ENCODE measurements around the gene DUSP2.

The DUSP2 gene

GRCh38 chr2:96123290-96123689 is 21.9 kb downstream of the DUSP2 start:
- Histone ChIP-seq H3K9ac (ENCODE audit: low read length) (no peak overlapping the region), H3K4me1 (ENCODE audit: control insufficient read depth, insufficient read depth, low read depth, low read length) (no peaks in the 10 kb centered on the region), H4K8ac (ENCODE audit: low read length) (no peak overlapping the region), H2AK5ac (ENCODE audit: low read length, severe bottlenecking) (no peak overlapping the region), H3K18ac (ENCODE audit: low read depth in 1 of 2, low read length in 2 of 2) (no peak overlapping the region), H2BK15ac (ENCODE audit: low read depth, poor library complexity, severe bottlenecking) (no peak overlapping the region), H3K4me2 (ENCODE audit: low read length, poor library complexity, severe bottlenecking) (no peak overlapping the region), H3K4ac (ENCODE audit: low read depth in 1 of 2, low read length in 2 of 2) (no peak overlapping the region), H2BK12ac (ENCODE audit: low read length in 2 of 2) (no peak overlapping the region), H3K4me3 (ENCODE audit: insufficient read depth in 1 of 2, low read depth in 1 of 2, low read length in 2 of 2) (no peak overlapping the region), H3K9me3 (ENCODE audit: control insufficient read depth, low read length) (no peaks in the 10 kb centered on the region), H3K23ac (ENCODE audit: low read length in 2 of 2) (no peak overlapping the region), H4K91ac (ENCODE audit: low read length) (no peak overlapping the region), H3K14ac (ENCODE audit: low read length in 2 of 2) (no peak overlapping the region), H3K27ac (ENCODE audit: low read length, poor library complexity, severe bottlenecking) (no peak overlapping the region), H2AFZ (ENCODE audit: low read depth, low read length) (no peak overlapping the region), H2BK120ac (ENCODE audit: low read depth, low read length) (no peak overlapping the region), H2BK5ac (ENCODE audit: low read depth, low read length, poor library complexity, severe bottlenecking) (no peak overlapping the region), H3K36me3 (ENCODE audit: control insufficient read depth in 1 of 2, insufficient read depth in 2 of 2, low read depth in 1 of 2, low read length in 2 of 2) (no peaks in the 10 kb centered on the region), H3K79me1 (replicated peaks; ENCODE audit: low read length, poor library complexity, severe bottlenecking) (no peaks in the 10 kb centered on the region), H3K27me3 (ENCODE audit: control insufficient read depth in 1 of 2, insufficient read depth in 1 of 2, low read length in 2 of 2) (peaks cover 74 to 91% of the 10 kb centered on the region in 2 experiments)
- WGBS: 100% methylated on average over 1 of the region's 1 CpG
- DNase-seq: no peak

DNA sequence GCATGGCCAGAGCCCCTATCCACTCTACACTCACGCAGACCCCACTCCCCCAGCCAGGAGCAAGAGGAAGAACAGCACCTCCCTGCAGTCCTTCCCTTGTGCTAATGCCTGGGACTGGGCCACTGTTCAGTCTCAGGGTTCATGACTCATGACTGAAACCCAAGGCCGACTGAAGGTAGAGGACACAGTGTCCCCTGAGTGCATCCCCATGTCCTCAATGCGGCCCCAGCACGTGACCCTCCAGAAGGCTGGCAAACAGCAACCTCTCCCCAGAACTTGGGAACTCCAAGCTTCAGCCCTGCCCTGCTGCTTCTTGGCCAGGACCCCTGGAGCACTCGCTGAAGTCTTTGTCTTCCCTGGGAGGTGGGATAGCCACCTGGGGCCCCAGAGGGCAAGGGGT is 22.8 kb downstream of the DUSP2 start:
- H2BK15ac ChIP-seq (ENCODE audit: low read depth, poor library complexity, severe bottlenecking): no peak overlapping the region
- no peaks in the 10 kb centered on the region for H3K9me3 ChIP-seq (ENCODE audit: control insufficient read depth, low read length)
- no peak overlapping the region for H3K4me3 ChIP-seq (ENCODE audit: insufficient read depth in 1 of 2, low read depth in 1 of 2, low read length in 2 of 2)

GRCh38 chr2:96121414-96121813 is 23.8 kb downstream of the DUSP2 start:
- Histone ChIP-seq H3K18ac (ENCODE audit: low read depth in 1 of 2, low read length in 2 of 2) (no peak overlapping the region), H3K4me2 (ENCODE audit: low read length, poor library complexity, severe bottlenecking) (no peak overlapping the region), H3K36me3 (ENCODE audit: control insufficient read depth in 1 of 2, insufficient read depth in 2 of 2, low read depth in 1 of 2, low read length in 2 of 2) (no peaks in the 10 kb centered on the region), H3K9ac (ENCODE audit: low read length) (no peak overlapping the region), H2BK5ac (ENCODE audit: low read depth, low read length, poor library complexity, severe bottlenecking) (no peak overlapping the region), H3K14ac (ENCODE audit: low read length in 2 of 2) (no peak overlapping the region), H3K79me1 (replicated peaks; ENCODE audit: low read length, poor library complexity, severe bottlenecking) (no peaks in the 10 kb centered on the region), H3K9me3 (ENCODE audit: control insufficient read depth, low read length) (no peaks in the 10 kb centered on the region), H3K4me3 (ENCODE audit: insufficient read depth in 1 of 2, low read depth in 1 of 2, low read length in 2 of 2) (no peak overlapping the region), H2BK15ac (ENCODE audit: low read depth, poor library complexity, severe bottlenecking) (no peak overlapping the region), H4K8ac (ENCODE audit: low read length) (no peak overlapping the region), H2AK5ac (ENCODE audit: low read length, severe bottlenecking) (no peak overlapping the region), H3K23ac (ENCODE audit: low read length in 2 of 2) (no peak overlapping the region), H2BK12ac (ENCODE audit: low read length in 2 of 2) (no peak overlapping the region), H2BK120ac (ENCODE audit: low read depth, low read length) (no peak overlapping the region), H4K91ac (ENCODE audit: low read length) (no peak overlapping the region), H3K27ac (ENCODE audit: low read length, poor library complexity, severe bottlenecking) (no peak overlapping the region), H3K4me1 (ENCODE audit: control insufficient read depth, insufficient read depth, low read depth, low read length) (peaks cover 8% of the 10 kb centered on the region), H3K4ac (ENCODE audit: low read depth in 1 of 2, low read length in 2 of 2) (no peak overlapping the region), H2AFZ (ENCODE audit: low read depth, low read length) (no peak overlapping the region), H3K27me3 (ENCODE audit: control insufficient read depth in 1 of 2, insufficient read depth in 1 of 2, low read length in 2 of 2) (peaks cover 87 to 92% of the 10 kb centered on the region in 2 experiments)
- no peak for DNase-seq
- WGBS: 93% methylated on average over 4 of the region's 4 CpGs

More for the DNA sequence above, 22.8 kb downstream of the DUSP2 start:
- Histone ChIP-seq H2AFZ (ENCODE audit: low read depth, low read length) (no peak overlapping the region), H3K4ac (ENCODE audit: low read depth in 1 of 2, low read length in 2 of 2) (no peak overlapping the region), H3K36me3 (ENCODE audit: control insufficient read depth in 1 of 2, insufficient read depth in 2 of 2, low read depth in 1 of 2, low read length in 2 of 2) (no peaks in the 10 kb centered on the region), H2BK12ac (ENCODE audit: low read length in 2 of 2) (no peak overlapping the region), H4K8ac (ENCODE audit: low read length) (no peak overlapping the region), H3K79me1 (replicated peaks; ENCODE audit: low read length, poor library complexity, severe bottlenecking) (no peaks in the 10 kb centered on the region), H3K27ac (ENCODE audit: low read length, poor library complexity, severe bottlenecking) (no peak overlapping the region), H3K14ac (ENCODE audit: low read length in 2 of 2) (no peak overlapping the region), H2BK5ac (ENCODE audit: low read depth, low read length, poor library complexity, severe bottlenecking) (no peak overlapping the region), H2BK120ac (ENCODE audit: low read depth, low read length) (no peak overlapping the region), H3K4me2 (ENCODE audit: low read length, poor library complexity, severe bottlenecking) (no peak overlapping the region), H4K91ac (ENCODE audit: low read length) (no peak overlapping the region), H2AK5ac (ENCODE audit: low read length, severe bottlenecking) (no peak overlapping the region), H3K23ac (ENCODE audit: low read length in 2 of 2) (no peak overlapping the region), H3K27me3 (ENCODE audit: control insufficient read depth in 1 of 2, insufficient read depth in 1 of 2, low read length in 2 of 2) (peaks cover 83 to 96% of the 10 kb centered on the region in 2 experiments), H3K9ac (ENCODE audit: low read length) (no peak overlapping the region), H3K18ac (ENCODE audit: low read depth in 1 of 2, low read length in 2 of 2) (no peak overlapping the region), H3K4me1 (ENCODE audit: control insufficient read depth, insufficient read depth, low read depth, low read length) (peaks cover under 1% of the 10 kb centered on the region)
- 77% methylated on average over 4 of the region's 5 CpGs for WGBS
- no peak for DNase-seq

- no peaks in the 10 kb centered on the region for H3K9me3 ChIP-seq (ENCODE audit: control insufficient read depth, low read length)
- no peak overlapping the region for H3K4me3 ChIP-seq (ENCODE audit: insufficient read depth in 1 of 2, low read depth in 1 of 2, low read length in 2 of 2)
- no peak overlapping the region for H3K14ac ChIP-seq (ENCODE audit: low read length in 2 of 2)
- no peak overlapping the region for H3K9ac ChIP-seq (ENCODE audit: low read length)
- H4K91ac ChIP-seq (ENCODE audit: low read length): no peak overlapping the region
- WGBS: 71% methylated on average over 7 of the region's 7 CpGs
- no peak overlapping the region for H3K23ac ChIP-seq (ENCODE audit: low read length in 2 of 2)
- H3K4ac ChIP-seq (ENCODE audit: low read depth in 1 of 2, low read length in 2 of 2): no peak overlapping the region
- peaks cover 12% of the 10 kb centered on the region for H3K4me1 ChIP-seq (ENCODE audit: control insufficient read depth, insufficient read depth, low read depth, low read length)
- no peak overlapping the region for H3K18ac ChIP-seq (ENCODE audit: low read depth in 1 of 2, low read length in 2 of 2)
- H3K79me1 ChIP-seq (replicated peaks; ENCODE audit: low read length, poor library complexity, severe bottlenecking): no peaks in the 10 kb centered on the region
- H3K27ac ChIP-seq (ENCODE audit: low read length, poor library complexity, severe bottlenecking): no peak overlapping the region
- H2AK5ac ChIP-seq (ENCODE audit: low read length, severe bottlenecking): no peak overlapping the region
- no peak overlapping the region for H2BK15ac ChIP-seq (ENCODE audit: low read depth, poor library complexity, severe bottlenecking)
- H3K36me3 ChIP-seq (ENCODE audit: control insufficient read depth in 1 of 2, insufficient read depth in 2 of 2, low read depth in 1 of 2, low read length in 2 of 2): peaks cover 0 to 1% of the 10 kb centered on the region in 2 experiments
- no peak overlapping the region for H2BK120ac ChIP-seq (ENCODE audit: low read depth, low read length)
- H2BK12ac ChIP-seq (ENCODE audit: low read length in 2 of 2): no peak overlapping the region
- no peak for DNase-seq
- no peak overlapping the region for H4K8ac ChIP-seq (ENCODE audit: low read length)
- no peak overlapping the region for H2AFZ ChIP-seq (ENCODE audit: low read depth, low read length)
- peaks cover 88 to 89% of the 10 kb centered on the region in 2 experiments for H3K27me3 ChIP-seq (ENCODE audit: control insufficient read depth in 1 of 2, insufficient read depth in 1 of 2, low read length in 2 of 2)
- no peak overlapping the region for H3K4me2 ChIP-seq (ENCODE audit: low read length, poor library complexity, severe bottlenecking)
- H2BK5ac ChIP-seq (ENCODE audit: low read depth, low read length, poor library complexity, severe bottlenecking): no peak overlapping the region
These were observed 24.2 kb downstream of the DUSP2 start for GRCh38 chr2:96120991-96121390.

Data from mesenchymal stem cell (in vitro differentiated cells and primary cell).